G401.6 (cell line): ENCODE measurements around the gene GRXCR1.

ENCODE experiments used
- FAIRE-seq: peaks from 2 replicates; lab custom pipeline; 2012; peaks lifted over from hg19 to GRCh38; lab: Jason Lieb, UNC

The GRXCR1 gene

DNA sequence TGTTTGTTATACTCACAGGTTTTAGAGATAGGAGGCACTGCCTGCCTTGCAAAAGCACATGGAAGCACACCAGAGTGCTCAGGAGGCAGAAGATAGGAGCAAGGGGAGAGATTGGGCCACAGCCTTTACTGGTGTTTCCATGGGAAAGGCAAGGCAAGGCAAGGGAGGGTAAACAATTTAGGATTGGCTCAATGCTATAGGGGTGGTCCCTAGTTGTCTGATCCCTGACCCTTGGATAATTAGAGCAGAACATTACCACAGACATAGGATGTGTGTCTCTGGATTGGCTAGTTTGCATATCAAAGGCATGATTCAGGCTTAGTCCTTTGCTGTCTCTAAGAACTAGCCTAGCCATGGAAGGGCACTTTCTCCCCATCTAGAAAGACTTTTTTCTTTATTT lies 36.1 kb downstream of the GRXCR1 start:
- no peak for FAIRE-seq

DNA sequence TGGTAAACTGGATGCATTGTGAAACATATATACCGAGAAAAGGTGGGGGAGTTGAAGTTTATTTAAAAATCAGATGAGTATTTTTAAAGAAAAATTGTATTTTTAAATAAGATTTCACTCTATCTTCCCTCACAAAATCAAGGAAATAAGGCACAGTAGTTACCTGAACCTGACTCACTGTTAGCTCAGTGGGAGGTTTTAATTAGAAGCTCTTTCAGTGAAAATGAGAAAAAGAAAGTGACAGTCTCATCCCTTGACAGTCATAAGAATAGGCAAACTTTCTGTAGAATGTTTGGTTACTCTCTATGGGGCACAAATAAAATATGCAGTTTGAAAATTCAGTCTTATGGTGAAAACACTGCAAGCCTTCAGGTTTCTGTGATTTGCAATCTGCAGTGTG lies 49.7 kb downstream of the GRXCR1 start:
- no peak for FAIRE-seq

DNA sequence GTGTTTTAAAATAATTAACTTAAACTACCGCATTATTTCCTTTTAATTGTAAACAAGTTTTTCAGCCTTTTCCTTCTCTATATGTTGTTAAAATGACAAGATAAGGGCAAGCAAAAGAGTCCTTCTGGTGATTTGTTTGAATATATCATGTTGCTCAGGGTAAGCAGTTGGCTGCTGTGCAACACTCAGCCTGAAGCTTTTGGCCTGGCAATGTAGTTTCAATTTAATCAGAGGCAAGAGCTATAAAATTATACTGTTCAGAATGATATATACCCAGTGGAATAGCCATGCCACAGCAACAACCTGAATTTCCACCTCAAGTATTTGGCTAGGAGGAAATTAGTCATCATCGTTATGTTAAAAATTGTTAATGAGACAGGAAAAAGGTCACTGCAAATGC lies 53.4 kb downstream of the GRXCR1 start:
- FAIRE-seq, result no peak

DNA sequence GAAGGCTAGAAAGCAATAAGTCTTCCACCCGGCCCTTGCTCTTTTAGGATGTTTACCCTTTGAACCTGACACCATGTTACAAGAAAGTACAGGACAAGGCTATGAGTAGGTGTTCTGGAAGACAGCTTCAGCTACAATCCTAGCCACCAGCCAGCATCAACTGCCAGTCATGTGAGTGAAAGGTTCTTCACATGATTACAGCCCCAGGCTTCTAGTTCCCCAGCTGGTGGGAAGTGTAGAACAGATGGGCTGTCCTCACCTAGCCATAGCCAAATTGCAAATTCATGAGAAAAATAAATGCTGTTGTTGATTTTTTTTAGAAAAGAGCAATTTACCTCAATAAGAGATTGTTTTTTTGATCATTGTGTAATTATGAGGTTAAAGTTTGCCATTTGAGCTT lies 60.8 kb downstream of the GRXCR1 start:
- no peak for FAIRE-seq

GRCh38 chr4:42954963-42955669 lies 62.6 kb downstream of the GRXCR1 start:
- FAIRE-seq, result no peak

DNA sequence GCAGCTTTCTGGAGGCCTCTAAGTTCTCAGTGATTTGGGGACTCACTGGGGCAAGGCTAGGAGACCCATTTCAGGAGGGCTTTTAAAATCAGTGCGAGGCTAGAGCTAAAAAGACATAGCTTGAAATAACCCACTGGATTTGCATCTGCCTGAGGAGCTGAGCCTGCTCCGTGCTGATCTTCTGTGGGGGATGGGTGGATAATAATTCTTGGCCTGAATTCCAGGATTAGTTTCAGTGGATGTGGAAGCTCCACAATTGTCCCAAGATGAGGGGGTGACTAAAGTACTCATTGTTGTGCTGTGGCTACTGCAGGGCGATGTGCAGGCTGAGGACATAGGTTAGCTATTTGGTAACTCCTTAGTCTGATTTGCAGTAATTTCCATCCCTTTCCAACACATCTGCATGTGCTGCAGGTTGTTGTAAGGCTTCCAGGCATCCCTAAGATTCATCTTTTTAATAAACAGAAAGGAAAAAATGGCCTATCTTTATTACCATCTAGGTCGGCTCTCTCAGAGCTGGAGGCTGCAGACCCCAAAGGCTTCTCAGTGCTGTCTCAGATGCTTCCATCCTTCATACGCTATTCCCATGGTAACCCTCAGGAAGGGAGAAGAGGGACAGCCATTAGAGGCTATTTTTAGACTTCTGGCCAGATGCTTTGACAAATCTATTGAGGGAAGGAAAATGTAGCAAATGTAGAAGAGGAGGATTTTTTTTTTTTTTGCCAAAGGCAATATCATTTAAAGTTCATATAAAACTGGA lies 63.4 kb downstream of the GRXCR1 start:
- no peak for FAIRE-seq

- no peak for FAIRE-seq
Measured at GRCh38 chr4:42965326-42965725, 72.8 kb downstream of the GRXCR1 start.

- FAIRE-seq, result no peak
Measured at GRCh38 chr4:42985976-42986375, 93.5 kb downstream of the GRXCR1 start.

GRCh38 chr4:42995343-42995944 lies 102.9 kb downstream of the GRXCR1 start:
- peak; percentile 41 for FAIRE-seq

DNA sequence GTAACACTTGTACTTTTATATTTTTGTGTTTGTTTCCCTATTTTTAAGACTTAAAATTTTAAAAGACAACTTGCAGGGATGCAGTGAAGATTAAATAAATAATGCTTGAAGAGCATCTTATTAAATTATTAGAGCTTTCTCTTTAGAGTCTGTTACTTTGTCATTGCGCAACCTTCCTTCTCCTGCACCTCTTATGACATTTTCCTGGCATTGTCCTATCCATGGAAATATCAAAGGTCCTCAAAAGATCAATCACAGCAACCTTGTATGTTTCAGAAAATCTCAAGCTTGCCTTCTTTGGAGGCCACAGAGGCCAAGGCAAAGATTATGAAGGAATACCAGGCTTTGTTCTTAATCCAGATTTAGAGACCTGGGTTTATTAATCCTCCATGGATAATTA lies 116.3 kb downstream of the GRXCR1 start:
- FAIRE-seq, result no peak

GRCh38 chr4:43014256-43014655 lies 121.7 kb downstream of the GRXCR1 start:
- no peak for FAIRE-seq

- no peak for FAIRE-seq
Measured at GRCh38 chr4:43041632-43042031, 149.1 kb downstream of the GRXCR1 start.

DNA sequence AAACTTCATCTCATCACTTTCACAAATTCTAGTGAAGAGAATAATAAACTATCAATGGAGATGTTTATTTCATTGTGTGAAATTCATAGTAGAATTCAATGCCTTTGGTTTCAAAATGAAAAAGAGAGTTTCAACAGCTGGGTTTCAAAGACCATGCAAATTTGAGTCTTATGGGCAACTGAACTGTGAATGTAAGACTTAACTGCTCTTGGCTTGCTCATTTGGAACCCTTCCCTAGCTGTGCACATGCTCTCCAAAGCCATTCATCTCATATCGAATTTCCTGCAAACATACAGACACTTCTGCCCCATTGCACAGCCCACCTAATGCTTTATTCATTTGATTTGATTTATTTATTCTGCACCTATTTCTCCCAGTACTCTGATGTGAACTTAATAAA lies 154.5 kb downstream of the GRXCR1 start:
- no peak for FAIRE-seq

GRCh38 chr4:43048570-43048969 lies 156.1 kb downstream of the GRXCR1 start:
- no peak for FAIRE-seq

DNA sequence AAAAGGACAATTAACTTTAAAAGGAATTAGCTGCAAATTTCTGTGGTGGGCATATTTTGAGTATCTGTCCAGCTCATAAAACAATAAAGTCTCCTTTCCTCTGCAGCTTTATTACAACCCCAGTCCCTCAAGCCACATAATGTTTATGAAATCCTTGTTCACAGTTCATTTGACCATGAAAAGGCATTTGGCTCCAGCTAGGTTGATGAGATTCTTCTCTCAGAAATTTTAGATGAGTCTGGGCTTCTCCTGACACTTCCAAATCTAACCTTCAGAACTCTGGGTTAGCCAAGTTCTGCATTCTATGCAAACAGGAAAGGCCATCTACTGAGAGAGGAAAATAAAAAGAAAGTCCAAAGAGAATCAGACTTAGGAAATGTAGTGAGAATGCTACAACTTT lies 156.8 kb downstream of the GRXCR1 start:
- FAIRE-seq, result no peak

DNA sequence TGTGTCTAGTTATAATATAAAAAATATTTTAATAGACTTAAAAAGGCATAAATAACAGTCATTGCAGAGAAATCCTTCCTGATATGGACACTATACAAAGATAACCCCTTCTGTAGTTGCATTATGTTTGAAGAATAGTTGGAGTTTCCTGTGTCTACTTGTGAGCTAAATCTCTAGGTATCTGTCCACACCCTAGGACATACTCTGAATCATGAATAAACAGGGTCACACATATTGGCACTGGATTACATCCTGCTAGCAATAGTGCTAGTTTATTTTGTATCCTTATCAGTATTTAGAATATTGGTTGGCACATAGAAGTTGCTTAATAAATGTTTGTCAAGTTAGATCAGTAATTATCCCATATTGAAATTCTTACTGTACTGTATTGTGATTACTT lies 173.9 kb downstream of the GRXCR1 start:
- FAIRE-seq, result no peak

DNA sequence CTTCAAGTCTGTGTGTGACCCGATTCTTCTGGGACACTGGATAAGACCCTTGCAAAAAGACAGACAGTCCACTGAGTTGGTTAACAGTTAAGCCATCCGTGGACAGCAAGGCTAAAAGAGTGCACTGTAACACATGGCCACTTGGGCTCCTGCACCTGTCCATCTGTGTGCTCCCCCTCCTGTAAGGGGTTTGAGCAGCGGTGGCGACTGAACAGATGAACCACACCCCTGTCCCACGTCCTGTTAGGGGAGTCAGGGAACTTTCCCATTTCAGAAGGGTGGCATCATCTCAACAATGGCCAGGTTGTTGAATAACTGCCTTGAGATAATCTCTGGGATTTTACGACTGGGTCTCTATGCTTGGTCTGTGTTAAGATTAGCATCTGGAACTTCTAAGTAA lies 178.6 kb downstream of the GRXCR1 start:
- FAIRE-seq, result no peak
